Stomach (tissue), 9 donors: ENCODE measurements around the gene RASA3. TPM values are rescaled to one million over a fixed set of nuclear protein-coding genes. Genes with fewer than 3 reads are reported as not detected.

Experiments used
- DNase-seq, 2 donors: peaks; one replicate each; pipeline versions ENCODE4 v3.0.0 to v3.0.0-alpha.2; 2013 to 2019
- H3K27ac ChIP-seq, 5 donors: fragments of 200-600 bp in 4 of 5; sonication (generic) in 4 of 5; one replicate each; pipeline ENCODE4 v1.5.1; 2013 to 2019; ENCODE audit warnings: mild to moderate bottlenecking in 1 of 5, moderate library complexity in 1 of 5
- H3K27me3 ChIP-seq, 3 donors: fragments of 200-600 bp; sonication (generic); one replicate each; pipeline ENCODE4 v1.5.1; 2017 to 2019; ENCODE audit warnings: mixed run types in 1 of 3
- H3K36me3 ChIP-seq, 4 donors: fragments of 200-600 bp; sonication (generic); 1 replicate in 3 of 4; 2 replicates in 1 of 4; pipeline ENCODE4 v1.5.1; 2016 to 2019
- H3K4me1 ChIP-seq, 4 donors: fragments of 200-600 bp; sonication (generic); one replicate each; pipeline ENCODE4 v1.5.1; 2016 to 2019
- H3K4me3 ChIP-seq, 4 donors: fragments of 200-600 bp; sonication (generic) in 3 of 4; one replicate each; pipeline ENCODE4 v1.5.1; 2016 to 2019; ENCODE audit warnings: mild to moderate bottlenecking in 1 of 4
- H3K9me3 ChIP-seq, 4 donors: fragments of 200-600 bp; sonication (generic); one replicate each; pipeline ENCODE4 v1.5.1; 2016 to 2019
- CTCF ChIP-seq, 7 experiments: fragments of 450-650 bp in 4 of 7; fragments of 200-600 bp in 3 of 7; sonication (generic) in 3 of 7; IDR thresholded peaks; one replicate each; pipeline ENCODE4 v1.5.1; 2016 to 2019; ENCODE audit warnings: antibody characterized with exemption in 7 of 7, control low read depth in 2 of 7, mild to moderate bottlenecking in 1 of 7
- EP300 ChIP-seq: sonication (generic); formaldehyde crosslinking; IDR thresholded peaks from one replicate; pipeline ENCODE4 v1.6.1; 2017; ENCODE audit warnings: antibody characterized with exemption
- POLR2A ChIP-seq, 4 donors: fragments of 450-650 bp; IDR thresholded peaks; one replicate each; pipeline ENCODE4 v1.6.1; 2016; ENCODE audit warnings: antibody characterized with exemption in 4 of 4, control low read depth in 2 of 4, mild to moderate bottlenecking in 1 of 4, moderate library complexity in 1 of 4
- POLR2AphosphoS5 ChIP-seq, 3 donors: sonication (generic); formaldehyde crosslinking; IDR thresholded peaks; one replicate each; pipeline ENCODE4 v1.6.1; 2016; ENCODE audit warnings: antibody characterized with exemption in 3 of 3
- WGBS, 5 donors: extraction: QIAGEN DNeasy Blood & Tissue Kit in 3 of 5; methylation state at CpG; one replicate each; pipeline versions ENCODE4 v1.1.5 to v1.1.7; 2013 to 2018; 5-methylcytosine and 5-hydroxymethylcytosine counted together
- intact Hi-C: fragments of 100-400 bp; cut with DNase I; formaldehyde crosslinking; loops from one replicate; pipeline ENCODE4 v1.15.1; 2023; ENCODE audit warnings: low total_unique reads
- polyA plus RNA-seq, 3 donors: library from polyadenylated mRNA; stranded (reverse); fragments of 200-250 nt; gene quantifications; one replicate each; pipeline ENCODE4 v1.2.3, GENCODE V29; 2013
- total RNA-seq, 5 donors: library from RNA; depleted of rRNA; stranded (reverse); fragments of >200 nt; gene quantifications; one replicate each; pipeline versions ENCODE4 v1.1.0 to v1.2.3, GENCODE V29; 2014 to 2016
- donor health status: healthy with polysubstance abuse.
- donor health status: Bipolar disorder and iron deficiency.
- donor health status: healthy.

RASA3 gene
- total and polyA plus RNA-seq, 8 donors = 3.7 to 22.3 (median 7.9) TPM

GRCh38 chr13:113992276-113993005 is 140.0 kb downstream of the RASA3 start:
- no peaks in the 10 kb centered on the region for H3K4me1 ChIP-seq
- WGBS, 5 donors = 53 to 85% (median 69%) methylated on average over 21 of the region's 21 CpGs
- peaks cover 10 to 63% (median 54%) of the 10 kb centered on the region in 4 donors for H3K36me3 ChIP-seq
- H3K27ac ChIP-seq = peak overlapping the region in 1 of 5 donors; percentile 18
- no peaks in the 10 kb centered on the region for H3K27me3 ChIP-seq
- H3K9me3 ChIP-seq = no peaks in the 10 kb centered on the region
- intact Hi-C loops = no loop called here
- peak overlapping the region in 1 of 4 donors; percentile 8 for H3K4me3 ChIP-seq
- DNase-seq = no peak
- TF ChIP-seq EP300 (no peak), POLR2AphosphoS5 (IDR thresholded peaks at IDR 0.05) (peak in 1 of 3 donors; percentile 33), CTCF (IDR thresholded peaks at IDR 0.05) (no peak), POLR2A (IDR thresholded peaks at IDR 0.05) (no peak)

GRCh38 chr13:113991676-113992179 is 140.7 kb downstream of the RASA3 start:
- 73 to 90% (median 84%) methylated on average over 11 of the region's 11 CpGs for WGBS, 5 donors
- no peak for DNase-seq

GRCh38 chr13:113991191-113991669 is 141.2 kb downstream of the RASA3 start:
- WGBS, 5 donors = 63 to 84% (median 79%) methylated on average over 5 to 10 of the region's 10 CpGs
- H3K4me1 ChIP-seq = no peaks in the 10 kb centered on the region
- no peaks in the 10 kb centered on the region for H3K9me3 ChIP-seq
- DNase-seq = no peak
- H3K36me3 ChIP-seq = peaks cover 10 to 52% (median 47%) of the 10 kb centered on the region in 4 donors
- intact Hi-C loops = no loop called here
- H3K27me3 ChIP-seq = no peaks in the 10 kb centered on the region
- H3K4me3 ChIP-seq = no peak overlapping the region
- TF ChIP-seq POLR2A (IDR thresholded peaks at IDR 0.05) = no peak
- TF ChIP-seq CTCF (IDR thresholded peaks at IDR 0.05) = no peak
- no peak for TF ChIP-seq POLR2AphosphoS5 (IDR thresholded peaks at IDR 0.05)
- no peak for TF ChIP-seq EP300
- no peak overlapping the region for H3K27ac ChIP-seq

More at GRCh38 chr13:113991676-113992179, 140.7 kb downstream of the RASA3 start:
- no peaks in the 10 kb centered on the region for H3K9me3 ChIP-seq
- peaks cover 10 to 57% (median 52%) of the 10 kb centered on the region in 4 donors for H3K36me3 ChIP-seq
- intact Hi-C loops = no loop called here
- no peaks in the 10 kb centered on the region for H3K4me1 ChIP-seq
- H3K27me3 ChIP-seq = no peaks in the 10 kb centered on the region
- no peak overlapping the region for H3K27ac ChIP-seq
- H3K4me3 ChIP-seq = peak overlapping the region in 1 of 4 donors; percentile 8
- TF ChIP-seq POLR2AphosphoS5 (IDR thresholded peaks at IDR 0.05) = no peak
- TF ChIP-seq POLR2A (IDR thresholded peaks at IDR 0.05) = no peak
- TF ChIP-seq EP300 = no peak
- peak in 1 of 7 experiments; percentile 14 for TF ChIP-seq CTCF (IDR thresholded peaks at IDR 0.05)

GRCh38 chr13:113990321-113990837 is 142.0 kb downstream of the RASA3 start:
- TF ChIP-seq CTCF (IDR thresholded peaks at IDR 0.05) = no peak
- no peak for TF ChIP-seq POLR2A (IDR thresholded peaks at IDR 0.05)
- TF ChIP-seq POLR2AphosphoS5 (IDR thresholded peaks at IDR 0.05) = no peak
- no peak for TF ChIP-seq EP300
- no peaks in the 10 kb centered on the region for H3K27me3 ChIP-seq
- DNase-seq = peak in 1 of 2 donors; percentile 4
- no peaks in the 10 kb centered on the region for H3K9me3 ChIP-seq
- no peak overlapping the region for H3K27ac ChIP-seq
- intact Hi-C loops = no loop called here
- WGBS, 5 donors = 95 to 99% (median 98%) methylated on average over 7 to 9 of the region's 9 CpGs
- H3K4me3 ChIP-seq = no peak overlapping the region
- peaks cover 10 to 46% (median 42%) of the 10 kb centered on the region in 4 donors for H3K36me3 ChIP-seq
- no peaks in the 10 kb centered on the region for H3K4me1 ChIP-seq
